GM06990 (cell line): ENCODE data around the gene COL15A1.
"Not testable (repeated sequence)": the region's sequence is repeated elsewhere in the genome, so short reads cannot be mapped to it uniquely, and the experiment has no call there.

Experiments
- DNase-seq: peaks from one replicate; pipeline ENCODE4 v3.0.0-alpha.2; 2011; ENCODE audit not compliant: insufficient read length; ENCODE audit errors: extremely low read depth
- H3K27me3 ChIP-seq: replicated peaks from 2 replicates; pipeline ENCODE4 v1.6.0; 2011; ENCODE audit warnings: low read length; ENCODE audit not compliant: control insufficient read depth, insufficient read depth
- H3K36me3 ChIP-seq: 2 replicates; pipeline ENCODE4 v1.5.1; 2011; ENCODE audit warnings: low read length; ENCODE audit not compliant: control insufficient read depth, insufficient read depth
- H3K4me3 ChIP-seq: replicated peaks from 2 replicates; pipeline ENCODE4 v1.5.1; 2011; ENCODE audit warnings: low read depth, mild to moderate bottlenecking, control low read depth, low read length
- CTCF ChIP-seq: IDR thresholded peaks from 2 replicates; pipeline ENCODE4 v1.5.1; 2011; ENCODE audit warnings: low read length, control low read depth, mild to moderate bottlenecking, inconsistent platforms; ENCODE audit not compliant: insufficient read depth, poor library complexity, severe bottlenecking

Gene COL15A1

GRCh38 chr9:99005651-99006050 is 61.9 kb downstream of the COL15A1 start:
- no peak overlapping the region for H3K4me3 ChIP-seq
- no peaks in the 10 kb centered on the region for H3K36me3 ChIP-seq
- no peak for DNase-seq
- H3K27me3 ChIP-seq, result no peaks in the 10 kb centered on the region; the same call in 1 of the 2 replicates
- no peak for TF ChIP-seq CTCF

GRCh38 chr9:99006511-99006910 is 62.8 kb downstream of the COL15A1 start:
- no peaks in the 10 kb centered on the region for H3K36me3 ChIP-seq
- H3K27me3 ChIP-seq, result no peaks in the 10 kb centered on the region; the same call in 1 of the 2 replicates
- H3K4me3 ChIP-seq, result no peak overlapping the region
- TF ChIP-seq CTCF, result no peak
- DNase-seq, result no peak

- Histone ChIP-seq H3K27me3 (no peaks in the 10 kb centered on the region; the same call in 1 of the 2 replicates), H3K4me3 (no peak overlapping the region), H3K36me3 (no peaks in the 10 kb centered on the region)
- no peak for TF ChIP-seq CTCF
- no peak for DNase-seq
Observed at GRCh38 chr9:99006979-99007378, 63.3 kb downstream of the COL15A1 start.

- TF ChIP-seq CTCF, result no peak
- no peaks in the 10 kb centered on the region for H3K36me3 ChIP-seq
- DNase-seq, result no peak
- no peak overlapping the region for H3K4me3 ChIP-seq
- H3K27me3 ChIP-seq, result no peaks in the 10 kb centered on the region; the same call in 1 of the 2 replicates
Observed at GRCh38 chr9:99008203-99008602, 64.5 kb downstream of the COL15A1 start.

GRCh38 chr9:99010393-99010792 is 66.7 kb downstream of the COL15A1 start:
- not testable (repeated sequence) for H3K27me3 ChIP-seq, H3K36me3 ChIP-seq, DNase-seq, H3K4me3 ChIP-seq

- no peaks in the 10 kb centered on the region for H3K27me3 ChIP-seq
- TF ChIP-seq CTCF, result no peak
- no peak overlapping the region for H3K4me3 ChIP-seq
- no peaks in the 10 kb centered on the region for H3K36me3 ChIP-seq
- DNase-seq, result no peak
Observed at GRCh38 chr9:99011161-99011709, 67.5 kb downstream of the COL15A1 start.
